EH (cell line): ENCODE results near the gene RRP1.
A peak's percentile ranks its signal among the peaks of the same experiment; 100 is the strongest.

Source experiments
- DNase-seq: peaks from one replicate; pipeline ENCODE4 v3.0.0-alpha.2; 2015; ENCODE audit warnings: low read depth

Gene RRP1

DNA sequence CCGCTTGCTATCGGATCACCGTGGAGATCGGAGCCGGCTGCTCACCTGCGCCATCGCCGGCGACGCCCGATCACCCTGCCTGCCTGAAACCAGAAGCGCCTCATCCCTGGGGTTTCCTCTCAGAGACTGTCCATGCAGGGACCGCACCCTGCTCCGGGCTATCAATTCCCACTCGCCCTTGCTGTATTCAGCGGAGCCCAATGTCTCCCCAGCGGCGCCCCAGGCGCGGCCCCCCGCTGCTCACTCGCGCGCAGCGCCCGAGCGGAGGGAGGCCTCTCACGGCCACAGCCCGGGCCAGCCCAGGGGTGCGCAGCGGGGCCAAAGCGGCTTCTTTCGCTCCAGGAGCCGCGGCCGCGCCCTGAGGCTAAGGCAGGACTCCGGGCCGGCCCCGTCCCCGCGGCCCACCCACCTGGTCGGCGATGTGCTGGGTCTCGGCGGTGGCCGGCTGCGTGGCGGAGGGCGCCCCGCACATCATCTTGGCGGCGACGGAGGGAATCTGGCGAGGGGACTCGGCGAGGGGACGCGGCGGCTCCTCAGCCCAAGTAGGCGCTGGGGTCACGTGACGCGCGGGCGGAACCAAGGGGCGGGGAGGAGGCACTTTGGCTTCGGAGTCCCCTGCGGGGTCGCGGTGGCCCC, 13.5 kb upstream of the RRP1 start, which contains the start of gene CSTB:
CSTB (minus strand) TSS at position 514 of the 636 bp plus-strand sequence; CDS start at position 475, 39 bp downstream.
- DNase-seq: peak; percentile 71

DNA sequence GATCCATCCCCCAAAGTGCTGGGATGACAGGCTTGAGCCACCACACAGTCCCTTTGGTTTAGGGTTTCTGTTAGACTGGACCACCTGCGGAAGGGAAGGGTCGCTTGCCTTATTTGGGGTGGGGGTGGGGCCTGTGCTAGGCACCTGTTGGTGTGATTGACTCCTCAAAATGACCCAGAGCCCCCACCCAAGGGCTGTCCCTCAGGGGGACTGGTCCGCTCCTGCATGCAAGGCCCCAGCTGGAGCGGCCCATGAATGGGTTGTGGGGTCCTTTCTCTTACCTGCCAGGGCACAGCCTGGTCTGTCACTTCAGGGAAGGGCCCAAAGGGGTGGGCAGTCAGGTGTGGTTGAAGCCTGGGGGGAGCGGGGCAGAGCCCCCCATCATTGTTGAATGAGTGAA, 11.4 kb upstream of the RRP1 start:
- DNase-seq: no peak

DNA sequence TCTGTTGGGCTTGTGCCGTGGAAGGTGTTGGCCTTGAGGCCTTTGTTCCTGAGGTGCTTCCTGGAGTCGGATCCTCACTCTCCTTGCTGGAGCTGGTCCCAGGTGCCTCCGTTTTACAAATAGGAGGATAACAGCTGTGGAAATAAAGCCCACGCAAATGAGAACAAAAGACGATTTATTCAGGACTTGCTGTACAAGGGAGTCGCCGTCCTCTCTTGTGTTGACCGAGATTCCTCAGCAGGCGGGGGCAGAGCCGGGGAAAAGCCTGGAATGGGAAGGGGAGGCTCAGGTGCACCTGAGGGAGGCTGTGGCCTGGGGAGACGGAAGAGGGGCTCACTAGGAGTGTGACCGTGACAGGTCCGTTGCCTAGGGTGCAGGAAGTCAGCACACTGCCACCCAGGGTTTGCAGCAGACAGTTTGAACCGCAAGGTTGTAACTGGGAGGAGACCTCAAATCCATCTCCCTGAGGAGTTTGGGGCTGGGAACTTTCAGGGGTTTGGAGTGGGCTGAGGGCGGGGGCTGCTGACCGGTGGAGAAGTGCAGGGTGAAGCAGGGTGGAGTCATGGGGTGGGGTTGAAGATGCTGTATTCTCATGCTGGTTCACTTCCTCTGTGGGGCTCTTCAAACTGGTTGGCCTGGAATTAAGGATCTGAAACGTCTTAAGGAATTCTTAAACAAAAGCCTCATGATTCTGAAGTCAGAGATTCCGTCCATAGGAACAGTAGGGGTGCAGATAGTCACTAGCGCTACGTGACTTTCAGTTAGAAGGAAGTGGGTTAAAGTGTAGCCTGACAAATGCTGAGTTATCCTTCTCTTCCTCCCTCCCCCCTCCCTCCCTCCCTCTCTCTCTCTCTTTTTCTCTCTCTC, 10.7 kb upstream of the RRP1 start:
- peak; percentile 22 for DNase-seq

DNA sequence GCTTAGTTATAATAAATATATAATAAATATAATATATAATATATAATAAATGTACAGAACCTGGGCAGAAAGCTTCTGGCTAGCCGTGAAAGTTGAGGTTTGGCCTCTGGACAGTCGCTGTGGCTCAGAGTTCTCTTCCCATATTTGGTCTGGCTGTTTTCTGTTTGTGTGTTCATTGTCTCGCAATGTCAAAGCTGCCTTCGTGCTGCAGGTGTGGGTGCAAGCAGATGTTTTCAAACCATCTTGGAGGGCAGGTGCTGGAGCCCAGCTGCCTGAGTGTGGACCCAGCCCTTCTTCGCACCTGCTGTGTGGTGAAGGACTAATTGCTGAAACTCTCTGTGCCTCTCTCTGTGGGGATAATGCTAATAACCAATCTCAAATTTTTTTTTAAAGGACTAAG, 9.7 kb upstream of the RRP1 start:
- DNase-seq: no peak

DNA sequence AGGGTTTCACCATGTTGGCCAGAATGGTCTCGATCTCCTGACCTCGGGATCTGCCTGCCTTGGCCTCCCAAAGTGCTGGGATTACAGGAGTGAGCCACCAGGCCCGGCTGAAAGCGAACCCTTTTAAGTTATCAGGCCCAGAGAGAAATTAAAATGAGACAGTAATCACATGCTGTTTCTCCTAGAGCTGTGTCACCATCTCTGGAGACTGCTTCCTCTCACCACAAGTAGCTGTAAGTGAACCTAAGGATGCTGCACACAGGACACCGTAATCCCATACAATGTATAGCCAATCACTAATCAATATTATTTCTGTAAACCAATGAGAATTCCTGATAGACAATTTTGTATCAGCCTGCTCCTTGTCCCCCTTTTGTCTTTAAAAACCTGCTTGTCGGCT, 7.5 kb upstream of the RRP1 start:
- no peak for DNase-seq

DNA sequence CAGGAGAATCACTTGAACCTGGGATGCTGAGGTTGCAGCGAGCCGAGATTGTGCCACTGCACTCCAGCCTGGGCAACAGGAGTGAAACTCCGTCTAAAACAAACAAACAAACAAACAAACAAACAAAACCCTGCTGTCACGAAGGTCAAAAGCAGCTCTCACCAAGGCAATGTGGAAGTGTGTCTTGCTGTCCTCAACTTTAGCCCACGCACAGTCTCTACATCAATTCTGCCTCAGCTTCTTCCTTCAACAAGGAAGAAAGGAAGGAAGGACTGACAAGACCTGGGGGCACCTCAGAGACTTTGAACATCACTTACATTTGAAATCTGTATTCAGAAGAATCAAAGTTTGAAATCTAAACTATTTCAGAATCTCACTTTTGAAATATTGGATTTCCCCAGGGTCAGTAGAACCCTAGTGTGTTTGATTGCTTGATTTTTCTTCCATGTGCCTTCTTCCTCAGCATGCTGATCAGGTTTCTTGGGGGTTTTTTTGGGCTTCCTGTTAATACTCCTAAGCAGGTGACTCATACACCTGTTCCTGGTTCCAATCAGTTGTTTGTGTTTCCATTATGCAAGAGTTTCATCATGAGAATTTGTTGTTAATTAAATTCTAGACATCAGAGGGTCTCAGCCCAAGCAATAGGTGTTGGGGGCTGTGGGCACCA, 6.8 kb upstream of the RRP1 start:
- DNase-seq: no peak

DNA sequence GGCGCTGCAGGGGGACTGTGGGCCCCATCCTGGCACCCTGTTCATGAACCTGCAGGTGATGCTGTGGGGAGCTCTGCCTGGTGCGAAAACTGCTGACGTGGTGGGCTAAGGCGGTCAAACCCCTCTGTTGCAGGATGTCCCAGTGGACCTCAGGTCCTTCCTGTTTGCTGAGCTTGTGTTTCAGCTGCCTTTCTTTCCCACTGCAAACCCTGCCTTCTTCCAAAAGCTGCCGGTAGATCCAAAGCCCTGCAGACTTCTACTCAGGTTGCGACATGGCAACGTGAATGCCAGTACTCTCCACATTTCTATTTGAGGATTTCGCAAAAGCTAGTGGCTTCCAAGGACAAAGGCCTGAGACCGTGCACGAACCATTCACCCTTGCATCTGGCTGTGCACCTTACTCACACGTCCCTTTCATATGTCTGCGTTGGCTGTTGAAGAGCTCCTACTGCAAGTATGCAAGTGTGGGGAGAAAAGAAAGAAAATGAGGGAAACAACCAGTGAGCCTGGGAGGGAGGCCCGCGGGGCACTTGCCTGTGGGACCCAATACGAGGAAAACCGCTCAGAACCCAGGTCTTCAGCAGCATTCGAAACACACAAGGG, 6.2 kb upstream of the RRP1 start:
- DNase-seq: no peak

DNA sequence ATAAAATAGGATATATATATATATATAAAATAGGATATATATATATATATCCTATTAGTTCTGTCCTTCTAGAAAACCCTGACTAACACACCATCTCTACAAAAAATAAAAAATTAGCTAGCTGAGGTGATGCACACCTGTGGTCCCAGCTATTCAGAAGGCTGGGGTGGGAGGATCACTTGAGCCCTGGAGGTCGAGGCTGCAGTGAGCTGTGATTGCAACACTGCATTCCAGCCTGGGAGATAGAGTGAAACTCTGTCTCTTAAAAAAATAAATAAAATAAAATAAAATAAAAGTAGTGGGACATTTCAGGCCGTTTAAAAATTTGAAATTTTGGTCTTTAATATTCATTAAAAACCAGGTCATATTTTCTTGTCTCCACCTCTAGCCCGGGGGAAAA, 4.2 kb upstream of the RRP1 start:
- no peak for DNase-seq

DNA sequence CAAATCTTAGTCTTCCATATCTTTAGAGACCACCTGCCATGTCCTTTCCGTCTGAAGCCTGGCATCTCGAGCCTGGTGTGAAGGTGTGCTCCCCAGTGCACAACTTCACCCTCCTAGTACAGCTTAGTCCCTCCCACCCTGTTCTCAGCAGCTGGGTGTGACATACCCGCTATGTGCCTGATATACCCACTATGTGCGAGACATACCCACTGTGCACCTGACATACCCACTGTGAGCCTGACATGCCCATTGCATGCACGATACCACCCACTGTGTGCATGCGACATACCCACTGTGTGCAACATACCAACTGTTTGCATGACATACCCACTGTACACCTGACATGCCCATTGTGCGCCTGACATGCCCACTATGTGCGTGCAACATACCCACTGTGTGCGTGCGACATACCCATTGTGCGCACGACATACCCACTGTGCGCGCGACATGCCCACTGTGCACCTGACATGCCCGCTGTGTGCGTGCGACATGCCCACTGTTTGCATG, 3.0 kb upstream of the RRP1 start:
- DNase-seq: no peak

DNA sequence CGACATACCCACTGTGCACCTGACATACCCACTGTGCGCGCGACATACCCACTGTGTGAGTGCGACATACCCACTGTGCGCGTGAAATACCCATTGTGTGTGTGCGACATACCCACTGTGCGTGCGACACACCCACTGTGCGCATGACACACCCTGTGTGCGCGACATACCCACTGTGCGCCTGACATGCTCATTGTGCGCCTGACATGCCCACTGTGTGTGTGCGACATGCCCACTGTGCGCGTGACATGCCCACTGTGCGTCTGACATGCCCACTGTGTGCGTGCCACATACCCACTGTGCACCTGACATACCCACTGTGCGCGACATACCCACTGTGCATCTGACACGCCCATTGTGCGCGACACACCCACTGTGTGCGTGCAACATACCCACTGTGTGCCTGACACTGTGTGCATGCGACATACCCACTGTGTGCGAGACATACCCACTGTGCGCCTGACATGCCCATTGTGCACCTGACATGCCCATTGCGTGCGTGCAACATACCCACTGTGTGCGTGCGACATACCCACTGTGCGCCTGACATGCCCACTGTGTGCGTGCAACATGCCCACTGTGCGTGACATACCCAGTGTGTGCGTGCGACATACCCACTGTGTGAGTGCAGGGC, 2.5 kb upstream of the RRP1 start:
- DNase-seq: no peak

DNA sequence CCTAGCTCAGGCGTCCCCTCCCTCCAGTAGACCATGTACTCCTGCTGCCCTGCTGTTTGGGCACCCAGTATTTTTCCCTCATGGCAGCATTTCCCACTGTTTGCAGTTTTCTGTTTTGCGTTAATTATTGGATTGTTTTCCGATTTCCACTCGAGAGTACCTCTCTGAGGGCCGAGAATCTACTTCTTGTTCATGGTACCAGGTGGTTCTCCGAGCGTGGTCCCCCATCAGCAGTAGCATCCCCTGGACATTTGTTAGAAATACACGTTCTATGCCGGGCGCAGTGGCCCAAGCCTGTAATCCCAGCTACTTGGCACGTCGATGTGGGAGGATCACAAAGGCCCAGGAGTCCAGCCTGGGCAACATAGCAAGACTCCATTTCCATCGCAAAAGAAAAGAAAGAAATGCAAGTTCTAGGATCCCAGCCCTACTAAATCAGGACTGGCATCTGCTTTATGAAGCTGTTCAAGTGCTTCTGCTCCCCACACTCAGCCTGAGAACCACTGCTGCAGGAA, 690 bp downstream of the RRP1 start:
- peak; percentile 18 for DNase-seq

DNA sequence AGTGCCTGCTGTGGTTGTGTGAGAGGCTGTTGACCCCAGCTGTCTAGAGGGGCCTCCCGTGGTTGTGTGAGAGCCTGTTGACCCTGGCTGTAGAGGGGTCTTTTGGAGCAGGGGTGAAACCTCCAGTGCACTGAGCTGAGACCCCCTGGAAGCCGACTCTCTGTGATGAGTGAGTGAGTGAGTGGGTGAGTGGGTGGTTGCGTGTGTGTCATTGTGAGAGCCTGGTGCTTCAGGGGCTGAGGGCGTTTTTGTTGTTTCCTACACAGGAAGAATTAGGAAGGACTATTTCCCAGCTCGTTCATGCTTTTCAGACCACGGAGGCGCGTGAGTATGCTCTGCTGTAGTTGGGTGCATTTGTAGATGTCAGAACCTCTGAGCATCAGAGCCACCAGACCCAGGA, 3.0 kb downstream of the RRP1 start:
- DNase-seq: no peak

DNA sequence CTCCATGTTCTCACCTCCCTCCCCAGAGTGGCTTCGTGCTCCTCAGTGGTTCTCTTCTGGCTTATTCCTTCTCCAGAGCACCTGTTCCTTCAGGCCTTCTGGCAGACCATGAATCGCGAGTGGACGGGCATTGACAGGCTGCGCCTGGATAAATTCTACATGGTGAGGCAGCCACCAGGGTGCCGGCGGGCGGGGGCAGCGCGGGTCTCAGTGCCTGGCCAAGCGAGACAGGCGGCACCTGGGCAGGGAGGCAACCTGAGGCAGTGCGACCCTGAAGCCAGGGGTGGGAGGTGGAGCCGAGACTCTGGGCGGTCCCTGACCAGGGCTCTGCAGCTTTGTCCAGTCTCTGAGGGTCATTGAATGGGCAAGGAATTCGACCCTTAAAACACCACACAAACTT, 3.9 kb downstream of the RRP1 start:
- DNase-seq: no peak

DNA sequence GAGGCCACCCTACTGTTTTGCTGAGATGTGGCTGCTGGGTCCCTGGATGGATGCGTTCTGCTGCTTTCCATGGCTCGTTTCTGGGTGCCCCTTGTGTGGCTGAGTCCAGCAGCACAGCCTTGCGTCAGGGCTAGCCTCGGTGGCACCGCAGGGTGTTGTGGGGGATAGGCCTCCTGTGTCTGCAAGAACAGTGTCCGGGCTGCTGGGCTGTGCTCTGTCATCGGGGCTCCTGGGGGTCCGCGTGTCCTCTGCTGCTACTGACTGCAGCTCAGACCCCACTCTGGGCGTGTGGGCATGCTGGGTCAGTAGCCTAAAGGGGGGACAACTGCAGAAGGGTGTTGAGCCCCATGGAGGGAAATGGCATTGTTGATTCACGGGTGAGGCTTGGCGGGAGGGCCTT, 4.9 kb downstream of the RRP1 start:
- DNase-seq: no peak

DNA sequence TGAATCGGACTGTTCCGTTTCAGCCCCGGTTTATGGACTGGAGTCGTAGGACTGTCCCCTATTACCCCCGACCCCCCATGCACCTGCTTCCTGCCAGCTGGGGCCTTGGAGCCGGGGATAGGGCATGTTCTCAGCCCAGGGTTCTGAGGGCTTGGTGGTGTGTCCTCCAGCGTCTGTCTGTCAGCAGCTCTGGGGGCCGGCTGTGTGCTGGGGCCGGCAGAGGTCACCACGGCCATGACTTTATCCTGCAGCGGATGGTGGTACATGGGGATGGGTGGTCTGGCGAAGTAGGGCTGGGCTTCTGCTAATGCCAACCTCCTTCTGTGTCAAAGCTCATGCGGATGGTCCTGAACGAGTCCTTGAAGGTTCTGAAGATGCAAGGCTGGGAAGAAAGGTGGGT, 5.5 kb downstream of the RRP1 start:
- no peak for DNase-seq

DNA sequence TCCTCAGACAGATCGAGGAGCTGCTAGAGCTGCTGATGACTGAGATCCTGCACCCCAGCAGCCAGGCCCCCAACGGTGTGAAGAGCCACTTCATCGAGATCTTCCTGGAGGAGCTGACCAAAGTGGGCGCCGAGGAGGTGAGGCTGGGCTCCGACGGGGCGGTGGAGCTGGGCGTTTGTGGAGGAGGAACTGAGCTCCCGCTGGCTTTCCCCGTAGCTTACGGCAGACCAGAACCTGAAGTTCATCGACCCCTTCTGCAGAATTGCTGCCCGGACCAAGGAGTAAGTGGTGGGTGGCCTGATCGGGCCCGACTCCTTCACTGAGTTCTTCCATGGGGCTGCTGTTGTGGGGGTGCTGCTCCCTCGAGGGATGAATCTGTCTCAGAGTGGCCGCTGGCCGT, 8.0 kb downstream of the RRP1 start:
- no peak for DNase-seq

DNA sequence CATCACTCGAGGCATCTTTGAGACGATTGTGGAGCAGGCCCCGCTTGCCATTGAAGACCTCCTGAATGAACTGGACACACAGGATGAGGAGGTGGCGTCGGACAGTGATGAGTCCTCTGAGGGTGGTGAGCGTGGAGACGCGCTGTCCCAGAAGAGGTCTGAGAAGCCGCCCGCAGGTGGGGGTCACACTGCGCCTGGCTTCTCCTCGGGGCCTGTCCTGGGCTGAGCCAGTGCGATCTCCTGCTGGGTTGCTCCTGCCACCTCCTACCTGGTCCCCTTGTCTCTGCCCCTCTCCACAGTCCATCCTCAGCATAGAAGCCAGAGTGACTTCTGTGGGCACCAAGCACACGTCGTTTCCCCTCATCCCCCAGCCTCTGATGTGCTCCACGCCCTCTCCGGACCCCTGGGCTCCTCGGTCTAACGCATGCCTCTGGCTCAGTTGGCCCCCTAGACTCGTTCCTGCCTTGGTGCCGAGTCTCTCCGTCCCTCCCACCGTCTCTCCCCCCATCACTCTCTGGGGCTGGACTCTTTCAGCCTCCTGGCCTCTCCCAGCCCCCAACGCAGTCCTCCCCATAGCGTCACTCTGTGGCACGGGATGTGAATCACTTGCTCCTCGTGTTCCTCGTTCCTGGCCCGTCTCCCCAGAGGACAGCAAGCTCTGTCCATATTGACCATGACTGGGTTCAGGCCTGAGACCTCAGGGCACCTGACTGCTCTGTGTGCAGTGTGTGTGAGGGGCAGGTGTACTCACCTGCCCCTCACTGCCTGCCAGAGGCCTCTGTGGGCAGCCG, 8.7 kb downstream of the RRP1 start:
- no peak for DNase-seq

DNA sequence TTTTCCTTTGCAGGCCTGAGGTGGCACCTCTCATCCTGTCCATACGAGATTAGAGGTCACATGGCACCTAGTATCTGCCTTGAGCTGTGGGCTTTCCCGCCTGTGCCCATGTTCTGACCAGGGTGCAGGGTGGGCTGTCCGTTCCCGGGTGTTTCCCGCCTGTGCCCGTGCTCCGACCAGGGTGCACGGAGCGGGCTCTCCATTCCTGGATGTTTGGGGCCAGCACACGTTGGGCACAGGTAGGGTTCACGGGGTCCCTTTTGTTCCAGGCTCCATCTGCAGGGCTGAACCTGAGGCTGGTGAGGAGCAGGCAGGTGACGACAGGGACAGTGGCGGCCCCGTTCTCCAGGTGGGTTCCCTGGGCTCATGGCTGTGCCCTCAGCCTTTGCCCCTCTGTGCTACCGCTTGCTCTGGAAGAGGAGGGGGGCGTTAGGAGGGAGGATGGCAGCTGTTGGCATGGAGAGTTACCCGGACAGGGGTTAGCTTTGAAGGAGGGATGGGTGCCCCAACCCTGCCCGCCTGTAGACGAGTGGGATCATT, 10.0 kb downstream of the RRP1 start:
- no peak for DNase-seq

DNA sequence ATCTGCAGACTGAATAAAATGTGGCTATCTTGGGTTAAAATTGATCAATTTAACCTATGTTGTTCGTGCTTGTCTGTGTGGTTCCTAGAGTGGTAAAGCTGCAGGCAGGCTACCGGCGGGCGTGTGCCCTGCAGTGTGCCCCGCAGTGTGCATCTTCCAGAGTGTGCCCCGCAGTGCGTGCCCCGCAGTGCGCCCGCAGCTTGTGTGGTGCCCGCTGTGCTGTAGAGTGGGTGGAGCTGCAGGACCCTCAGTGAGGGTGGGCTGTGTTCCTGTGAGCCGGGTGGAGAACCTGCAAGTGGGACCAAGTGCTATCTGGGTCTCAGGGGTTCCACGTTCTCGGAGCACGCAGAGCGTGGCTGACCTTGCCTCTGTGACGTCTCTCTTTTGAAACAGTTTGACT, 10.7 kb downstream of the RRP1 start:
- DNase-seq: no peak

DNA sequence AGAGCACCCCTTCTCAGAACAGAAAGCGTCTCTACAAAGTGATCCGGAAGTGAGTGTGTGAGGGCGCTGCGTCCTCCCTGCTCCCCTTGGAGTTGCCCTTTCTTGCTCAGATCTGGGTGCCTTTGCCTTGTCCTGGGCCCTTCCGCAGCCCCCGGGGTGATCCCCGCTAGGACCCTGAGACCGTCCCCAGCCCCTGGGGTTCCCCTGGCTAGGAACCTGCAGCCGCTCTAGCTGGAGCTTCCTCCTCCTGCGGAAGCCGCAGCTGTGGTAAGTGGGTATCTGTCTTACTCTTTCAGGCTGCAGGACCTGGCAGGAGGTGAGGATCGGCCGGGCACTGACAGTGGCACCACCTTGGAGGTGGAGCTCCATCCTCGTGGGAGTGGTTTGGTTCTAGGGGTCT, 11.2 kb downstream of the RRP1 start:
- no peak for DNase-seq
